Activated naive CD4-positive, alpha-beta T cell treated with anti-CD3 and anti-CD28 coated beads for 36 hours (primary cell): ENCODE measurements around the gene STKLD1. TPM values are rescaled to one million over a fixed set of nuclear protein-coding genes. Genes with fewer than 3 reads are reported as not detected.
"Not testable (repeated sequence)": the region's sequence is repeated elsewhere in the genome, so short reads cannot be mapped to it uniquely, and the experiment has no call there.

Source experiments
- CTCF ChIA-PET: fragments of 350-600 bp; sonication (Branson Sonifier 250); formaldehyde crosslinking; loops from one replicate; lab custom pipeline; 2021; ENCODE audit warnings: antibody characterized with exemption; lab: Charles Lee
- DNase-seq: peaks from one replicate; pipeline ENCODE4 v3.0.0-alpha.2; 2020
- H3K27ac Mint-ChIP-seq: one replicate; pipeline ENCODE4 v1.8.0; 2021; ENCODE audit warnings: mild to moderate bottlenecking, mixed read lengths
- H3K27me3 Mint-ChIP-seq: one replicate; pipeline ENCODE4 v1.8.0; 2021; ENCODE audit warnings: low read depth, mixed read lengths
- H3K36me3 Mint-ChIP-seq: one replicate; pipeline ENCODE4 v1.8.0; 2021; ENCODE audit warnings: low read depth, mixed read lengths
- H3K4me1 Mint-ChIP-seq: one replicate; pipeline ENCODE4 v1.8.0; 2021; ENCODE audit warnings: low read depth, mixed read lengths
- H3K4me3 Mint-ChIP-seq: one replicate; pipeline ENCODE4 v1.8.0; 2021; ENCODE audit warnings: mild to moderate bottlenecking, moderate library complexity, mixed read lengths
- H3K9me3 Mint-ChIP-seq: one replicate; pipeline ENCODE4 v1.8.0; 2021; ENCODE audit warnings: mixed read lengths
- intact Hi-C: fragments of 100-400 bp; cut with micrococcal nuclease; formaldehyde crosslinking; loops from one replicate; pipeline ENCODE4 v1.15.1; 2023
- total RNA-seq, 2 experiments: library from RNA; stranded (reverse); gene quantifications; one replicate each; pipeline ENCODE4 v1.2.3, GENCODE V29; 2021

Gene STKLD1
- total RNA-seq, 2 experiments from 2014 or later: 0.35 to 0.41 TPM

- CTCF ChIA-PET: interaction anchor here (1.5 to 2.4 kb wide), 2 partner anchors 7 to 18 kb away, joined by 3 to 16 read pairs; no protein-coding TSS in a partner anchor
- peak overlapping the region; percentile 97 for H3K27ac Mint-ChIP-seq
- H3K27me3 Mint-ChIP-seq: no peaks in the 10 kb centered on the region
- peaks cover 82% of the 10 kb centered on the region for H3K36me3 Mint-ChIP-seq
- peak overlapping the region; percentile 75 for H3K4me3 Mint-ChIP-seq
- intact Hi-C loops: no loop called here
- H3K4me1 Mint-ChIP-seq: peaks cover 65% of the 10 kb centered on the region
- no peaks in the 10 kb centered on the region for H3K9me3 Mint-ChIP-seq
- DNase-seq: no peak
Observed at GRCh38 chr9:133369422-133369821, 6.7 kb upstream of the STKLD1 start.

GRCh38 chr9:133369933-133370332 is 6.2 kb upstream of the STKLD1 start:
- H3K27me3 Mint-ChIP-seq: no peaks in the 10 kb centered on the region
- intact Hi-C loops: loop anchor here (2.0 to 5.0 kb wide), 4 partner anchors 49 to 1018 kb away; partner anchors contain the start of genes BRD3, REXO4 and SETX
- H3K27ac Mint-ChIP-seq: peak overlapping the region; percentile 97
- no peaks in the 10 kb centered on the region for H3K9me3 Mint-ChIP-seq
- peak overlapping the region; percentile 75 for H3K4me3 Mint-ChIP-seq
- peaks cover 83% of the 10 kb centered on the region for H3K36me3 Mint-ChIP-seq
- no peak for DNase-seq
- H3K4me1 Mint-ChIP-seq: peaks cover 67% of the 10 kb centered on the region
- CTCF ChIA-PET: interaction anchor here (2.4 to 4.7 kb wide), 2 partner anchors 13 to 19 kb away, joined by 16 to 48 read pairs; partner anchors contain the start of genes SURF1 and SURF2

GRCh38 chr9:133370685-133371084 is 5.5 kb upstream of the STKLD1 start:
- Mint-ChIP-seq H3K27ac (peak overlapping the region; percentile 97), H3K9me3 (no peaks in the 10 kb centered on the region), H3K27me3 (no peaks in the 10 kb centered on the region), H3K4me1 (peaks cover 67% of the 10 kb centered on the region), H3K36me3 (peaks cover 78% of the 10 kb centered on the region), H3K4me3 (peak overlapping the region; percentile 75)
- CTCF ChIA-PET: interaction anchor here (0.7 to 4.7 kb wide), 8 partner anchors 10 to 340 kb away, joined by 3 to 48 read pairs (median 4); partner anchors contain the start of genes GTF3C5, MED22, RPL7A and SURF1
- intact Hi-C loops: loop anchor here (1.0 to 5.0 kb wide), 7 partner anchors 14 to 1018 kb away; partner anchors contain the start of genes BRD3, MED22, REXO4 and RPL7A
- DNase-seq: peak; percentile 82

GRCh38 chr9:133371261-133371711 is 4.9 kb upstream of the STKLD1 start:
- Mint-ChIP-seq H3K4me1 (peaks cover 64% of the 10 kb centered on the region), H3K27me3 (no peaks in the 10 kb centered on the region), H3K36me3 (peaks cover 72% of the 10 kb centered on the region), H3K27ac (peak overlapping the region; percentile 97), H3K4me3 (peak overlapping the region; percentile 75), H3K9me3 (no peaks in the 10 kb centered on the region)
- peak; percentile 94 for DNase-seq
- CTCF ChIA-PET: interaction anchor here (0.7 to 4.7 kb wide), 9 partner anchors 11 to 340 kb away, joined by 3 to 48 read pairs (median 4); partner anchors contain the start of genes GTF3C5, MED22, RPL7A and SURF1
- intact Hi-C loops: loop anchor here (1.0 to 5.0 kb wide), 7 partner anchors 15 to 1019 kb away; partner anchors contain the start of genes BRD3, MED22, REXO4 and RPL7A

- Mint-ChIP-seq H3K4me1 (peaks cover 64% of the 10 kb centered on the region), H3K36me3 (peaks cover 65% of the 10 kb centered on the region), H3K4me3 (peak overlapping the region; percentile 75), H3K27ac (peak overlapping the region; percentile 97), H3K9me3 (no peaks in the 10 kb centered on the region), H3K27me3 (no peaks in the 10 kb centered on the region)
- DNase-seq: no peak
- CTCF ChIA-PET: interaction anchor here (0.9 to 4.7 kb wide), 4 partner anchors 15 to 115 kb away, joined by 3 to 48 read pairs (median 10); partner anchors contain the start of genes SURF1 and SURF2
- intact Hi-C loops: loop anchor here (5.0 kb wide), 3 partner anchors 240 to 1020 kb away; partner anchors contain the start of genes BRD3 and SETX
Observed at GRCh38 chr9:133372144-133372543, 4.0 kb upstream of the STKLD1 start.

GRCh38 chr9:133374612-133375115 is 1.5 kb upstream of the STKLD1 start:
- CTCF ChIA-PET: interaction anchor here (0.6 to 4.7 kb wide), 4 partner anchors 17 to 405 kb away, joined by 3 to 48 read pairs (median 4); partner anchors contain the start of genes SURF1 and SURF2
- DNase-seq: peak; percentile 62

GRCh38 chr9:133375116-133375723 is 946 bp upstream of the STKLD1 start:
- intact Hi-C loops: no loop called here
- DNase-seq: peak; percentile 39
- H3K27ac Mint-ChIP-seq: peak overlapping the region; percentile 97
- no peaks in the 10 kb centered on the region for H3K27me3 Mint-ChIP-seq
- CTCF ChIA-PET: interaction anchor here (0.9 to 1.0 kb wide), 2 partner anchors 20 to 45 kb away, joined by 3 to 4 read pairs; no protein-coding TSS in a partner anchor
- peaks cover 45% of the 10 kb centered on the region for H3K36me3 Mint-ChIP-seq
- H3K4me1 Mint-ChIP-seq: peaks cover 40% of the 10 kb centered on the region
- no peaks in the 10 kb centered on the region for H3K9me3 Mint-ChIP-seq
- peak overlapping the region; percentile 98 for H3K4me3 Mint-ChIP-seq

More at GRCh38 chr9:133374612-133375115, 1.5 kb upstream of the STKLD1 start:
- peak overlapping the region; percentile 97 for H3K27ac Mint-ChIP-seq
- peak overlapping the region; percentile 98 for H3K4me3 Mint-ChIP-seq
- no peaks in the 10 kb centered on the region for H3K9me3 Mint-ChIP-seq
- intact Hi-C loops: loop anchor here (5.0 kb wide), 3 partner anchors 242 to 1022 kb away; partner anchors contain the start of genes BRD3 and SETX
- H3K4me1 Mint-ChIP-seq: peaks cover 46% of the 10 kb centered on the region
- H3K36me3 Mint-ChIP-seq: peaks cover 51% of the 10 kb centered on the region
- no peaks in the 10 kb centered on the region for H3K27me3 Mint-ChIP-seq

- intact Hi-C loops, H3K27me3 Mint-ChIP-seq, H3K27ac Mint-ChIP-seq, DNase-seq, H3K9me3 Mint-ChIP-seq: not testable (repeated sequence)
- Mint-ChIP-seq H3K4me3 (peak overlapping the region; percentile 56), H3K4me1 (peaks cover 21% of the 10 kb centered on the region), H3K36me3 (peaks cover 25% of the 10 kb centered on the region)
- CTCF ChIA-PET: interaction anchor here (0.9 to 1.6 kb wide), 3 partner anchors 9 to 36 kb away, joined by 3 to 4 read pairs (median 3); no protein-coding TSS in a partner anchor
Observed at GRCh38 chr9:133377280-133377679, 1.1 kb downstream of the STKLD1 start.

- H3K27me3 Mint-ChIP-seq: no peaks in the 10 kb centered on the region
- no peak overlapping the region for H3K4me3 Mint-ChIP-seq
- no peaks in the 10 kb centered on the region for H3K9me3 Mint-ChIP-seq
- intact Hi-C loops: no loop called here
- DNase-seq: no peak
- peaks cover 16% of the 10 kb centered on the region for H3K4me1 Mint-ChIP-seq
- H3K36me3 Mint-ChIP-seq: peaks cover 20% of the 10 kb centered on the region
- CTCF ChIA-PET: interaction anchor here (0.6 to 1.6 kb wide), 3 partner anchors 36 to 360 kb away, joined by 3 to 4 read pairs (median 3); no protein-coding TSS in a partner anchor
- no peak overlapping the region for H3K27ac Mint-ChIP-seq
Observed at GRCh38 chr9:133377721-133378216, 1.6 kb downstream of the STKLD1 start.

GRCh38 chr9:133378408-133378962 is 2.3 kb downstream of the STKLD1 start:
- peaks cover 9% of the 10 kb centered on the region for H3K4me1 Mint-ChIP-seq
- peaks cover 13% of the 10 kb centered on the region for H3K36me3 Mint-ChIP-seq
- H3K4me3 Mint-ChIP-seq: no peak overlapping the region
- H3K27me3 Mint-ChIP-seq: no peaks in the 10 kb centered on the region
- DNase-seq: no peak
- intact Hi-C loops: no loop called here
- no peaks in the 10 kb centered on the region for H3K9me3 Mint-ChIP-seq
- CTCF ChIA-PET: interaction anchor here (0.9 to 1.6 kb wide), 2 partner anchors 35 to 37 kb away, joined by 3 to 4 read pairs; no protein-coding TSS in a partner anchor
- no peak overlapping the region for H3K27ac Mint-ChIP-seq

- Mint-ChIP-seq H3K27ac (no peak overlapping the region), H3K4me1 (peaks cover 4% of the 10 kb centered on the region), H3K4me3 (no peak overlapping the region), H3K27me3 (no peaks in the 10 kb centered on the region), H3K36me3 (peaks cover 7% of the 10 kb centered on the region), H3K9me3 (no peaks in the 10 kb centered on the region)
- DNase-seq: no peak
- intact Hi-C loops: no loop called here
- CTCF ChIA-PET: no interaction called here
Observed at GRCh38 chr9:133379153-133380086, 3.3 kb downstream of the STKLD1 start.
